TTC549 (cell line): ENCODE results near the gene MDM2.

Experiments
- FAIRE-seq: peaks from 2 replicates; lab custom pipeline; 2012; peaks lifted over from hg19 to GRCh38; lab: Jason Lieb, UNC

Gene MDM2

GRCh38 chr12:68807576-68808387 lies at the start of gene MDM2:
Gene MDM2, plus strand, starts transcription at chr12:68808177. Its CDS starts 301 bp downstream, at chr12:68808478.
- no peak for FAIRE-seq

DNA sequence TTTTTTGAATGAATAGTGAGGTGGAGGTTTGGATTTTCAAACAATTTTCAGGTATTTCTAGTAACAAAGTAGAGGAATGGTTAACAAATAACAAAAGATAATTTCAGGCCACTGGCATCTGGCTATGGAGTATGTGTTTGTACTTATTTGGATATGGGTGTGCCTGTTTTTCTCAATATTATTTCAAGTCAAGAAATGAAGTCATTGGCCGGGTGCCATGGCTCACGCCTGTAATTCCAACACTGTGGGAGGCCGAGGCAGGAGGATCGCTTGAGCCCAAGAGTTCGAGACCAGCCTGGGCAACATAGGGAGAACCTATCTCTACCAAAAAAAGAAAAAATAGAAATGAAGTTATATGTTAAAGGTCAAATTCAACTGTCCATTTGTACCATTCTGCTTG lies 48.1 kb upstream of the MDM2 start:
- FAIRE-seq = no peak

DNA sequence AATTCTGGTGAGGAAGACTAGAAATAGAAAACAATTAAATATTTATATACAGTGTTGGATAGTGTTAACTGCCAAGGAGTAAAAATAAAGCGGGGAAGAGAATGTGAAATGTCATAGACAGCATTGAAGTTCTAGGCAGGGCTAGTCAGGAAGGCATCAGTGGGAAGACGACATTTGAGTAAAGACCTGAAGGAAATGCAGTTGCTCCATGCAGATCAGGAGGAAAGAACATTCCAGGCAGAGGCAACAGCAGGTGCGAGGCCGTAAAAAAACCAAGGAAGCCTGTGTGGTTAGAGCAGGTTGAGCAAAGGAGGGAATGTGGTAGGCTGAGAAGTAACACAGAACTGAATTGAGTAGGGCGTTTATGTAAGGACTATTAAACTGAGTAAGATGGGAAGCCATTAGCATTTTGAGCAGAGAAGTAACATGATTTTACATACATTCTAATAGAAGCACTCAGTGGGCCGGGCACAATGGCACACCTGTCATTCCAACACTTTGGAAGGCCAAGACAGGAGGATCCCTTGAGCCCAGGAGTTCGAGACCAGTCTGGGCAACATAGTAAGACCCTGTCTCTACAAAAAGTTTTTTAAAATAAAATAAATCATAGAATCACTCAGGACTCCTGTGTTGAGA lies 47.1 kb upstream of the MDM2 start:
- FAIRE-seq = no peak

DNA sequence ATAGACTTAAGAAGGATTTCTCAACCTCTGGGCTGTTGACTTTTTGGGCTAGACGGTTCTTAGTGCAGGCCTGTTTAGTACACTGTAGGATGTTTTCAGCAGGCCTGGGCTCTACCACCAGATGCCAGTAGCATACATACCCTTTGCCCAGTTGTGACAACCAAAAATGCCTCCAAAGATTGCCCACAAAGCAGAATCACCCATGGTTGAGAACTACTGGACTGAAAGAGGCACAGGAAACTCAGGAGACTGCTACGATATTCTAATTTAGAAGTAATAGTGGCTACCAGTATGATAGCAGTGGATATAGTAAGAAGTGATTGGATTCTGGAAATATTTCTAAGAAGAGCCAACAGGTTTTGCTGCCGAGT lies 46.5 kb upstream of the MDM2 start:
- FAIRE-seq = no peak

DNA sequence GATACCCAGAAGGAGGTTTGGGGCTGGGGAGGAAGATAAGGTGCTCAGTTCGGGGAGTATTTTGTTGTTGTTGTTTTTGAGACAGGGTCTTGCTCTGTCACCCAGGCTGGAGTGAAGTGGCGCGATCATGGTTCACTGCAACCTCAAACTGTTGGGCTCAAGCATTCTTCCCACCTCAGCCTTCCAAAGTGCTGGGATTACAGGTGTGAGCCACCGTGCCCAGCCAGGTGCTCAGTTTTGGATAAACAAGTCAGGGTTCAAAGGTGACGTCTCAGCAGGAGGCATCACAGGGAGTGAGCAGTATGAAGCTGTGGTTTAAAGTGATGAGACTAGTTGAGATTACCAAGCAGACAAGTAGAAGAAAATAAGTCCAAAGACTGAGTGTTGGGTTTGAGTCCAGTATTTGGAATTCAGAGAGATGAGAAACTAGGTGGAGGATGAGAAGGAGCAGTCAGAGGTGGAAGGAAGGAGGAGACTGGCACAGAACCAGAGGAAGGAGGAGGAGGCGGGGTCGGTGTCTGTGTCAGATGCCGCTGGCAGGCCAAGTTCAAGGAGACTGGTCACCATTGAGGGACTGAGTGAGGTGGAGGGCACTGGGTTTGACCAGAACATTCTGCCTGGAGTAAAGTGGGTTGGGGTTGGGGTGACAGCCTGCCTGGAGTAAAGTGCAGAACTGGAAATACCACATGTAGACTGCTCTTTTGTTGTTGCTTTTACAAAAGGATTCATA lies 45.9 kb upstream of the MDM2 start:
- FAIRE-seq = no peak

GRCh38 chr12:68762691-68763090 lies 45.3 kb upstream of the MDM2 start:
- no peak for FAIRE-seq

- no peak for FAIRE-seq
Observed at GRCh38 chr12:68765696-68766095, 42.3 kb upstream of the MDM2 start.

DNA sequence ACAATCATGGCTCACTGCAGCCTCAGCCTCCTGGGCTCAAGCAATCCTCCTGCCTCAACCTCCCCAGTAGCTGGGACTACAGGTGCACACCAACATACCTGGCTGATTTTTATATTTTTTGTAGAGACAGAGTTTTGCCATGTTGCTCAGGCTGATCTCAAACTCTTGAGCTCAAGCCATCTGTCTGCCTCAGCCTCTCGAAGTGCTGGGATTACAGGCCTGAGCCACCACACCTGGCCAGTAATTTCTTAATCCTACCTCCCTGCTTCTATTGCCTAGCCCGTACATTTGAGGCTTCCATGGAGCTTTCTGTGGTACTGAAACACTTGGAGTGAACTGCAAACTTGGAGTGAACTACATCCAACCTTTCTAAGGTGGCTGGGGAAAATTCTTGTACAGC lies 41.3 kb upstream of the MDM2 start:
- no peak for FAIRE-seq

GRCh38 chr12:68767191-68767590 lies 40.8 kb upstream of the MDM2 start:
- no peak for FAIRE-seq

GRCh38 chr12:68768431-68768939 lies 39.5 kb upstream of the MDM2 start:
- no peak for FAIRE-seq

- no peak for FAIRE-seq
Observed at GRCh38 chr12:68769941-68770340, 38.0 kb upstream of the MDM2 start.

DNA sequence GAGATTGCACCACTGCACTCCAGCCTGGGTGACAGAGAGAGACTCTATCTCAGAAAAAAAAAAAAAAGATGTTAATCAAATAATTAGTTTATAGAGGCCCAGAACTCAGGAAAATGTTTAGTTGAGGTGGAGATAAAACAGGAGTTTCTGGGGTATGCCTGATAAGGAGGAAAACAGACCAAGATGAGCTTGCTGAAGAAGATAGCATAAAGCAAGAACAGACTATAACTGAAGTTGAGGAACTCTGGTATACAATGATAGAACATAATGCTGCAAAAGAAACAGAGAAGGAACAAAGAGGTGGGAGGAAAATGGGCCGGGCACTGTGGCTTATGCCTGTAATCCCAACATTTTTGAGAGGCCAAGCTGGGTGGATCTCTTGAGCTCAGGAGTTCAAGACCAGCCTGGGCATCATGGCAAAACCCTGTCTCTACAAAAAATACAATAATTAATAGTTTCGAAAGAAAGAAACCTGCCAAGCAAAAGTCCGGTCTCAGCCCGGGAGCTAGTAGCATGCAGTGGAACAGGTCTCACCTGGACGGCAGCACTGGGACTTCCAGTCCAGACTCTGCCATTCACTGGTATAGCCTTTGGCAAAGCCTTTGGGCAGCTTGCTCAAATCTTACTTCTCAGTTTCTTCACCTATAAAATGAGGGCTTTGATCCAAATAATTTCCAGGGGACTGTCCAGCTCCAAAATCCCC lies 36.6 kb upstream of the MDM2 start:
- no peak for FAIRE-seq

DNA sequence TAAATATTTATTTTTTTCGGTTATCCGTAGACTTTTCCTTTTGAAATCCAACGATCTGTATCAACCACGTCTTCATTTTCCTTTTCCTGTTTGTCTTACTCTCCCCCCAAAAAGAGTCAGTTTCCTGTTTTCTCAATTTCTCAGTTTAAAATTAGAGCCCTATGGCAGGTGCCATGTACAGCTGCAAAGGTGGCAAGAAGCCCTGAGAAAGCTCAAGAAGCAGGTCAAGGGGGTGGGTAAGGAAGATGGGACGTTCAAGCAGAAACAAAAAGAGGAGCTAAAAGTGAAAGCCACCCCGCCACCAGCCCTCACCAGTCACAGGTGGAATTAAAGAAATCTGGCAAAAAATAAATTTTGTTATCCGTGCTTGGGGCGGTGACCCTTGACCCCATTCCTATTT lies 35.3 kb upstream of the MDM2 start:
- FAIRE-seq = no peak

GRCh38 chr12:68773582-68773981 lies 34.4 kb upstream of the MDM2 start:
- FAIRE-seq = no peak

DNA sequence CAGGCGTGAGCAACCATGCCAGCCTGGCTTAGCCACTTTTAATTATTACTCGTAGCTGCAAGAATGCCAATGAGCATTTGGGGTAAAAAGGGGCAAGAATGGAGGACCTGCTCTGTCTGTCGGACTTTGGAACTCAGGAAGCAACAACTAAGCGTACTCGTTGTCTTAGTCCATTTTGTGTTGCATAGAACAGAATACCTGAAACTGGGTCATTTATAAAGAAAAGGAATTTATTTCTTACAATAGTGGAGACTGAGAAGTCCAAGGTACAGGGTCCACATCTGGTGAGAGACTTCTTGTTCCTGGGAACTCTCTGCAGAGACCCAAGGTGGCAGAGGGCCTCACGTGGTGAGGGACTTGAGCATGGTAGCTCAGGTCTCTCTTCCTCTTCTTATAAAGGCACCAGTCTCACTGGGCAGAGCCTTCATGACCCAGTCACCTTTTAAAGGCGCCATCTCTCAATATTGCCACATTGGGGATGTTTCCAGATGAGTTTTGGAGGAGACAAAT lies 32.8 kb upstream of the MDM2 start:
- FAIRE-seq = no peak

GRCh38 chr12:68776976-68777610 lies 30.9 kb upstream of the MDM2 start:
- FAIRE-seq = no peak

DNA sequence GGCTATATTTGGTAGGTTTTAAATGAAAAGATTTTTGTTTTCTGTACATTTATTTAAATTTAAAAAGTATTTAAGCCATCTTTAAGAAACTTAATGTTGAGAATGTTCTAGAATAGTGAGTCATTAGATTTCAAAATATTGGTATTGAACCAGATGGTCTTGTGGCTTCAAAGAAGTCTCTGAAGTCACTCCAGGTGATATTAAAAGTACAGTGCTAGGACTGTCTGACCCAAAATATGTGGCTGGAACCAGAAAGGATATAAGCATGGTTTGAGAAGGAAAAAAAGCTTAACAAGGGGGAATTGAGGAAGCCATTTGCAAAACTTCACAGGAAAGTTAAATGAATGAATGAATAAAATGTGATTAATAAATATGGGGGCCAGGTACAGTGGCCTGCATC lies 28.7 kb upstream of the MDM2 start:
- FAIRE-seq = no peak

GRCh38 chr12:68780731-68781130 lies 27.2 kb upstream of the MDM2 start:
- no peak for FAIRE-seq

- no peak for FAIRE-seq
Observed at GRCh38 chr12:68781728-68782127, 26.2 kb upstream of the MDM2 start.

- FAIRE-seq = no peak
Observed at GRCh38 chr12:68784015-68784414, 24.0 kb upstream of the MDM2 start.

GRCh38 chr12:68785358-68785757 lies 22.6 kb upstream of the MDM2 start:
- no peak for FAIRE-seq

- FAIRE-seq = no peak
Observed at GRCh38 chr12:68785823-68786222, 22.2 kb upstream of the MDM2 start.
